HepG2 (cell line): ENCODE data around the gene BLVRB. TPM values are rescaled to one million over a fixed set of nuclear protein-coding genes. Genes with fewer than 3 reads are reported as not detected.
A peak's percentile ranks its signal among the peaks of the same experiment; 100 is the strongest.

Source experiments
- BORCS8-MEF2B ChIP-seq: sonication (generic); formaldehyde crosslinking; IDR thresholded peaks from 2 replicates; pipeline ENCODE4 v1.8.0; 2022; ENCODE audit warnings: mild to moderate bottlenecking, missing genetic modification reagents
- CHD2 ChIP-seq: IDR thresholded peaks from 2 replicates; pipeline ENCODE4 v1.6.1; 2011; ENCODE audit warnings: low read depth, low read length, improper control_type of control experiment
- ETV6 ChIP-seq: sonication (generic); formaldehyde crosslinking; conservative IDR thresholded peaks from 2 replicates; pipeline ENCODE4 v1.4.0; 2020; ENCODE audit warnings: missing genetic modification reagents
- MAZ ChIP-seq, 2 experiments: sonication (generic) in 1 of 2; formaldehyde crosslinking in 1 of 2; IDR thresholded peaks; 2 replicates each; pipeline versions ENCODE4 v1.5.0 to v1.6.1; 2012 to 2020; ENCODE audit warnings: low read depth in 2 of 2, mild to moderate bottlenecking in 2 of 2, borderline replicate concordance in 1 of 2, improper control_type of control experiment in 1 of 2, low read length in 1 of 2, missing genetic modification reagents in 1 of 2, moderate library complexity in 1 of 2
- POLR2AphosphoS5 ChIP-seq: IDR thresholded peaks from 2 replicates; pipeline ENCODE4 v1.6.1; 2012; ENCODE audit warnings: low read depth, low read length
- XRCC5 ChIP-seq: fragments of 200-400 bp; formaldehyde crosslinking; optimal IDR thresholded peaks from 2 replicates; pipeline ENCODE3; 2017; ENCODE audit warnings: mild to moderate bottlenecking, low read length
- ZFAT ChIP-seq: sonication (generic); formaldehyde crosslinking; conservative IDR thresholded peaks from 2 replicates; pipeline ENCODE4 v1.8.1; 2023; ENCODE audit warnings: missing genetic modification reagents, inconsistent platforms
- ZNF616 ChIP-seq: sonication (generic); formaldehyde crosslinking; IDR thresholded peaks from 2 replicates; pipeline ENCODE4 v1.5.0; 2020; ENCODE audit warnings: low read depth, mild to moderate bottlenecking, missing genetic modification reagents
- ZNF883 ChIP-seq: sonication (generic); formaldehyde crosslinking; IDR thresholded peaks from 2 replicates; pipeline ENCODE4 v1.5.1; 2020; ENCODE audit warnings: mild to moderate bottlenecking, missing genetic modification reagents; ENCODE audit errors: not compliant biosample characterization
- polyA plus RNA-seq, 8 experiments: library from polyadenylated mRNA; depleted of rRNA in 3 of 8; stranded (reverse) in 7 of 8; unstranded in 1 of 8; fragments of >200 nt; fragmentation: Illumina TruSeq in 4 of 8; extraction: Trizol in 4 of 8; gene quantifications; 2 replicates each; pipeline versions ENCODE4 v1.2.1 to v1.2.3, GENCODE V29; 2011 to 2016; ENCODE audit warnings: low read depth in 4 of 8, missing spikeins in 1 of 8, mixed read lengths in 1 of 8; ENCODE audit not compliant: insufficient read depth in 1 of 8
- total RNA-seq, 5 experiments: library from RNA; depleted of rRNA; stranded (reverse); fragments of >200 nt; fragmentation: Illumina TruSeq; extraction: Trizol; gene quantifications; 2 replicates each; pipeline ENCODE4 v1.2.3, GENCODE V29; 2016; ENCODE audit warnings: low read depth in 1 of 5
- TF ChIP-seq, protein P1 (sequence below): sonication (generic); formaldehyde crosslinking; IDR thresholded peaks from 2 replicates; pipeline ENCODE4 v1.4.0; 2020; ENCODE audit warnings: missing genetic modification reagents, borderline replicate concordance
- TF ChIP-seq, protein P2 (sequence below), 2 experiments: sonication (generic) in 1 of 2; formaldehyde crosslinking in 1 of 2; IDR thresholded peaks; 2 replicates each; pipeline versions ENCODE4 v1.6.1 to v1.9.0; 2014 to 2022; ENCODE audit warnings: antibody characterized with exemption in 1 of 2, borderline replicate concordance in 1 of 2, inconsistent platforms in 1 of 2, low read depth in 1 of 2, missing genetic modification reagents in 1 of 2
- TF ChIP-seq, protein P3 (sequence below): sonication (generic); formaldehyde crosslinking; IDR thresholded peaks from 2 replicates; pipeline ENCODE4 v1.8.1; 2023; ENCODE audit warnings: mild to moderate bottlenecking, moderate library complexity, missing genetic modification reagents
- TF ChIP-seq, protein P4 (sequence below): sonication (generic); formaldehyde crosslinking; IDR thresholded peaks from 2 replicates; pipeline ENCODE4 v1.4.0; 2020; ENCODE audit warnings: mild to moderate bottlenecking, missing genetic modification reagents

Gene BLVRB
- total and polyA plus RNA-seq, 2 of the 13 experiments (the other 11 are each of a cell fraction or from before 2014, with no cell fraction given) = 25.9 to 51.4 TPM

DNA sequence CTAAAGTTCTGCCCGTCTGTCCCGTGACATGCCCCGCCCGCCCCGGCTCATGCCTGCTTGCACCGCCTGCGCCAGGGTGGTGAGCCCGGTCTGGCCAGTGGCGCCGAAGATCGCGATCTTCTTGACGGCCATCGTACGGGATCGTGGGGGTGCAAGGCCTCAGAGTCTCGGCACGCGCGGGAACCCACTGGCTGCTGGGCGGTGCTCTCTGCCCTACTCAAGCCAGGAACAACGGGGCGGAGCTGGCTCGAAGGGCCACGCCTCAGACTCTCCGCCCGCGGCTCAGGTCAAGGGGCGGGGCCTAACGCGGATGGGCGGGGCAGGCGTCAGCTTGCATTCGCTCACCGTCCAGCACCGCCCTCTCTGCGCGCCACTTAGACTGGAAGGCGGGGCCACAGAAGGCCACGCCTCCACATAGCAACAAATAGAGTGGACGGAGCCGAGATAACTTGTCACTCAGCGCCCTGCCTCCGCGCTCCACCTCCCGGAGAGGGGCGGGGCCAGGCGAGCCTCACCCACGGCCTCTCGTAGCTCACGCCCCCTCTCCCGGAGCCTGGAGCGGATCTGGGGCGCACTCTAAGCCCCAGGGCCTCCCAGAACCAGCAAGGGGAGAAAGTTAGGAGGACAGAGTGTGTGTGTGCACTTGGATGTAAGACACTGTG, at the start of gene BLVRB (continued):
- TF ChIP-seq XRCC5 (peak; percentile 29), ZNF616 (CRISPR knock-in tag) (no peak), POLR2AphosphoS5 (peak; percentile 69), MAZ (IDR thresholded peaks at IDR 0.05; ENCODE audit: borderline replicate concordance, low read depth, low read length) (peak; percentile 13; the same call in 1 of the 2 replicates), MAZ (CRISPR knock-in tag; IDR thresholded peaks at IDR 0.05; ENCODE audit: low read depth) (no peak), BORCS8-MEF2B (CRISPR knock-in tag) (peak; percentile 60; the same call in 1 of the 2 replicates), ZFAT (CRISPR knock-in tag) (no peak), CHD2 (peak; percentile 91), ETV6 (CRISPR knock-in tag) (no peak), ZNF883 (CRISPR knock-in tag) (peak; percentile 52)
- TF ChIP-seq, protein P1, sequence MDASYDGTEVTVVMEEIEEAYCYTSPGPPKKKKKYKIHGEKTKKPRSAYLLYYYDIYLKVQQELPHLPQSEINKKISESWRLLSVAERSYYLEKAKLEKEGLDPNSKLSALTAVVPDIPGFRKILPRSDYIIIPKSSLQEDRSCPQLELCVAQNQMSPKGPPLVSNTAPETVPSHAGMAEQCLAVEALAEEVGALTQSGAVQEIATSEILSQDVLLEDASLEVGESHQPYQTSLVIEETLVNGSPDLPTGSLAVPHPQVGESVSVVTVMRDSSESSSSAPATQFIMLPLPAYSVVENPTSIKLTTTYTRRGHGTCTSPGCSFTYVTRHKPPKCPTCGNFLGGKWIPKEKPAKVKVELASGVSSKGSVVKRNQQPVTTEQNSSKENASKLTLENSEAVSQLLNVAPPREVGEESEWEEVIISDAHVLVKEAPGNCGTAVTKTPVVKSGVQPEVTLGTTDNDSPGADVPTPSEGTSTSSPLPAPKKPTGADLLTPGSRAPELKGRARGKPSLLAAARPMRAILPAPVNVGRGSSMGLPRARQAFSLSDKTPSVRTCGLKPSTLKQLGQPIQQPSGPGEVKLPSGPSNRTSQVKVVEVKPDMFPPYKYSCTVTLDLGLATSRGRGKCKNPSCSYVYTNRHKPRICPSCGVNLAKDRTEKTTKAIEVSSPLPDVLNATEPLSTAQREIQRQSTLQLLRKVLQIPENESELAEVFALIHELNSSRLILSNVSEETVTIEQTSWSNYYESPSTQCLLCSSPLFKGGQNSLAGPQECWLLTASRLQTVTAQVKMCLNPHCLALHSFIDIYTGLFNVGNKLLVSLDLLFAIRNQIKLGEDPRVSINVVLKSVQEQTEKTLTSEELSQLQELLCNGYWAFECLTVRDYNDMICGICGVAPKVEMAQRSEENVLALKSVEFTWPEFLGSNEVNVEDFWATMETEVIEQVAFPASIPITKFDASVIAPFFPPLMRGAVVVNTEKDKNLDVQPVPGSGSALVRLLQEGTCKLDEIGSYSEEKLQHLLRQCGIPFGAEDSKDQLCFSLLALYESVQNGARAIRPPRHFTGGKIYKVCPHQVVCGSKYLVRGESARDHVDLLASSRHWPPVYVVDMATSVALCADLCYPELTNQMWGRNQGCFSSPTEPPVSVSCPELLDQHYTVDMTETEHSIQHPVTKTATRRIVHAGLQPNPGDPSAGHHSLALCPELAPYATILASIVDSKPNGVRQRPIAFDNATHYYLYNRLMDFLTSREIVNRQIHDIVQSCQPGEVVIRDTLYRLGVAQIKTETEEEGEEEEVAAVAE (CRISPR knock-in tag) = no peak
- TF ChIP-seq, protein P2, sequence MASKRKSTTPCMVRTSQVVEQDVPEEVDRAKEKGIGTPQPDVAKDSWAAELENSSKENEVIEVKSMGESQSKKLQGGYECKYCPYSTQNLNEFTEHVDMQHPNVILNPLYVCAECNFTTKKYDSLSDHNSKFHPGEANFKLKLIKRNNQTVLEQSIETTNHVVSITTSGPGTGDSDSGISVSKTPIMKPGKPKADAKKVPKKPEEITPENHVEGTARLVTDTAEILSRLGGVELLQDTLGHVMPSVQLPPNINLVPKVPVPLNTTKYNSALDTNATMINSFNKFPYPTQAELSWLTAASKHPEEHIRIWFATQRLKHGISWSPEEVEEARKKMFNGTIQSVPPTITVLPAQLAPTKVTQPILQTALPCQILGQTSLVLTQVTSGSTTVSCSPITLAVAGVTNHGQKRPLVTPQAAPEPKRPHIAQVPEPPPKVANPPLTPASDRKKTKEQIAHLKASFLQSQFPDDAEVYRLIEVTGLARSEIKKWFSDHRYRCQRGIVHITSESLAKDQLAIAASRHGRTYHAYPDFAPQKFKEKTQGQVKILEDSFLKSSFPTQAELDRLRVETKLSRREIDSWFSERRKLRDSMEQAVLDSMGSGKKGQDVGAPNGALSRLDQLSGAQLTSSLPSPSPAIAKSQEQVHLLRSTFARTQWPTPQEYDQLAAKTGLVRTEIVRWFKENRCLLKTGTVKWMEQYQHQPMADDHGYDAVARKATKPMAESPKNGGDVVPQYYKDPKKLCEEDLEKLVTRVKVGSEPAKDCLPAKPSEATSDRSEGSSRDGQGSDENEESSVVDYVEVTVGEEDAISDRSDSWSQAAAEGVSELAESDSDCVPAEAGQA (IDR thresholded peaks at IDR 0.05; ENCODE audit: low read depth) = peak; percentile 54; the same call in 1 of the 2 replicates
- TF ChIP-seq, protein P2 (CRISPR knock-in tag; IDR thresholded peaks at IDR 0.05; ENCODE audit: borderline replicate concordance) = no peak
- TF ChIP-seq, protein P3, sequence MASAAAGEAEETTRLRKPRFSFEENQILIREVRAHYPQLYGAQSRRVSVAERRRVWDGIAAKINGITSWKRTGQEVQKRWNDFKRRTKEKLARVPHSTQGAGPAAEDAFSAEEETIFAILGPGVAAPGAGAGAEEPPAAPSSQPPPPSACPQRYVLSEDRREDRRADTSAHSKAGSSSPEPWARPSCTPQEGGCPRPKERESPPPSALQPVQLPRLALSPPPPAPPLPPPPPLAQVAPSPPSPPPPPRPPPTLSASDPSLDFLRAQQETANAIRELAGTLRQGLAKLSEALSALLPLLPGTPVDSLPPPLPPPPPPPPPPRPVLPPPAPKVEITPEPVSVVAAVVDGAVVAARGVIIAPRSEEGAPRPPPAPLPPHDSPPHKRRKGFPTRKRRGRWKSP (CRISPR knock-in tag) = 0 out of 2 replicates have a peak, but pooled peaks have one; percentile 62
- TF ChIP-seq, protein P4, sequence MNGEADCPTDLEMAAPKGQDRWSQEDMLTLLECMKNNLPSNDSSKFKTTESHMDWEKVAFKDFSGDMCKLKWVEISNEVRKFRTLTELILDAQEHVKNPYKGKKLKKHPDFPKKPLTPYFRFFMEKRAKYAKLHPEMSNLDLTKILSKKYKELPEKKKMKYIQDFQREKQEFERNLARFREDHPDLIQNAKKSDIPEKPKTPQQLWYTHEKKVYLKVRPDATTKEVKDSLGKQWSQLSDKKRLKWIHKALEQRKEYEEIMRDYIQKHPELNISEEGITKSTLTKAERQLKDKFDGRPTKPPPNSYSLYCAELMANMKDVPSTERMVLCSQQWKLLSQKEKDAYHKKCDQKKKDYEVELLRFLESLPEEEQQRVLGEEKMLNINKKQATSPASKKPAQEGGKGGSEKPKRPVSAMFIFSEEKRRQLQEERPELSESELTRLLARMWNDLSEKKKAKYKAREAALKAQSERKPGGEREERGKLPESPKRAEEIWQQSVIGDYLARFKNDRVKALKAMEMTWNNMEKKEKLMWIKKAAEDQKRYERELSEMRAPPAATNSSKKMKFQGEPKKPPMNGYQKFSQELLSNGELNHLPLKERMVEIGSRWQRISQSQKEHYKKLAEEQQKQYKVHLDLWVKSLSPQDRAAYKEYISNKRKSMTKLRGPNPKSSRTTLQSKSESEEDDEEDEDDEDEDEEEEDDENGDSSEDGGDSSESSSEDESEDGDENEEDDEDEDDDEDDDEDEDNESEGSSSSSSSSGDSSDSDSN = peak; percentile 56; the same call in 1 of the 2 replicates
